ENCODE measurements around the gene ZNF35.
A peak's percentile ranks its signal among the peaks of the same experiment; 100 is the strongest.

The ZNF35 gene

GRCh38 chr3:44685128-44685800 lies 36.7 kb downstream of the ZNF35 start:
- peak; percentile 19 for DNase-seq

DNA sequence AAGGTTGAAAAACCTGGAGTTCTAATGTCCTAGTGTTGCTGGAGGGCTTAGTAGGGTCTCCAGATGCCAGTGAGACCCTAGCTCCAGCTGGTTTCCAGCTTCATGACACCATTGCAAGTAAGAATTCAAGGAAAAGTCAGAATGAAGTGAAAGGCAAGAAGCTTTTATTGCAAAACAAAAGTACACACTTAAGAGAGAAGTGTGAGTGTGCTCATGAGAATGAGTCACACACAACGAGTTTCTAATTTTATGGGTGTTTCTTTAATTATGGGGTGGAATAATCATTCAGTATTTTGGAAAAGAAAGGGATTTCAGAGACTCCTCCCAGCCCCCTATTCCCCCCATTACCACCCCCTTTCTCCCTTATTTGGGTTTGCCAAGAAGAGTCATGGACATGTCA lies 39.4 kb downstream of the ZNF35 start:
- DNase-seq, result no peak
